ENCODE data around the gene PTPN1.

PTPN1 gene

DNA sequence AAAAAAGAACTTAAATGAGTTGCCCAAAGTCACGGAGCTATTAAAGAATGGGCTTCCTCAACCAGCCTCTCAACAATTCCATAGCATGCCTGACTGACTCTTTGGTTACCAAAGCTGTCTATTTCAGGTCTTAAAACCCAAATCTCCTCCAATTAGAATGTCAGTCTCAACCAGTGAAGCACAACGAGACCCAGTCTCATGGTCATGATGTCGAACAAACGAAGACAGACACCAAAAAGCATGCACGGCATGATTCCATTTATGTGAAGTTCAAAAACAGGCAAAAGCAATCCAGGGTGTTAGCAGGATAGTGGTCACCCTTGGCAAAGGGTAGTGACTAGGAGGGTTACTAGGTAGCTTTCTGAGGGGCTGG is 16.3 kb upstream of the PTPN1 start:
- no peak overlapping the region for H3K4me3 ChIP-seq (replicated peaks; ENCODE audit: low read depth, low read length)
- TF ChIP-seq, protein P1, sequence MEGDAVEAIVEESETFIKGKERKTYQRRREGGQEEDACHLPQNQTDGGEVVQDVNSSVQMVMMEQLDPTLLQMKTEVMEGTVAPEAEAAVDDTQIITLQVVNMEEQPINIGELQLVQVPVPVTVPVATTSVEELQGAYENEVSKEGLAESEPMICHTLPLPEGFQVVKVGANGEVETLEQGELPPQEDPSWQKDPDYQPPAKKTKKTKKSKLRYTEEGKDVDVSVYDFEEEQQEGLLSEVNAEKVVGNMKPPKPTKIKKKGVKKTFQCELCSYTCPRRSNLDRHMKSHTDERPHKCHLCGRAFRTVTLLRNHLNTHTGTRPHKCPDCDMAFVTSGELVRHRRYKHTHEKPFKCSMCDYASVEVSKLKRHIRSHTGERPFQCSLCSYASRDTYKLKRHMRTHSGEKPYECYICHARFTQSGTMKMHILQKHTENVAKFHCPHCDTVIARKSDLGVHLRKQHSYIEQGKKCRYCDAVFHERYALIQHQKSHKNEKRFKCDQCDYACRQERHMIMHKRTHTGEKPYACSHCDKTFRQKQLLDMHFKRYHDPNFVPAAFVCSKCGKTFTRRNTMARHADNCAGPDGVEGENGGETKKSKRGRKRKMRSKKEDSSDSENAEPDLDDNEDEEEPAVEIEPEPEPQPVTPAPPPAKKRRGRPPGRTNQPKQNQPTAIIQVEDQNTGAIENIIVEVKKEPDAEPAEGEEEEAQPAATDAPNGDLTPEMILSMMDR (IDR thresholded peaks at IDR 0.05; ENCODE audit: low read length, missing control alignments) = no peak

DNA sequence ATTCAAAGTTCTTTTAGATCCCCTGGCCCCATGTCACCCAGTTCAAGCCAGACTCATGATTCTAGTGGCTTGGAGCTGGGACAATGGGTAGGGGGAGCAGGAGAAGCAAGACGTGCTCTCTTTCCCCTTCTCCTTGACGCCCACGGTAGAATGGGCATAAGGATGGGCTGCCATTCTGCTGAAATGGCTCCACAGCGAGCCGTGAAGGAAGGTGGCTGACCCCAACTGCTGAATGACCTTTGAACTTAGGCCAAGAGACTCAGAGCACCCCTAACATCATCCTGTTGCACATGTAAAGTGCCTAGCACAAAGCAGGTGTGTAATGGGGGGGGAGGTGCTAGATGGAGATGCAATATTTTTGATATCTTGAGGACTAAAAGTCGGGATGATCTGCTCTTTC is 15.8 kb upstream of the PTPN1 start:
- H3K4me3 ChIP-seq (replicated peaks; ENCODE audit: low read depth, low read length) = no peak overlapping the region
- no peak for DNase-seq (ENCODE audit: low read depth)
- TF ChIP-seq, protein P1 (IDR thresholded peaks at IDR 0.05; ENCODE audit: low read length, missing control alignments) = no peak

More for the DNA sequence above, 16.3 kb upstream of the PTPN1 start:
- no peak for DNase-seq (ENCODE audit: low read depth)

DNA sequence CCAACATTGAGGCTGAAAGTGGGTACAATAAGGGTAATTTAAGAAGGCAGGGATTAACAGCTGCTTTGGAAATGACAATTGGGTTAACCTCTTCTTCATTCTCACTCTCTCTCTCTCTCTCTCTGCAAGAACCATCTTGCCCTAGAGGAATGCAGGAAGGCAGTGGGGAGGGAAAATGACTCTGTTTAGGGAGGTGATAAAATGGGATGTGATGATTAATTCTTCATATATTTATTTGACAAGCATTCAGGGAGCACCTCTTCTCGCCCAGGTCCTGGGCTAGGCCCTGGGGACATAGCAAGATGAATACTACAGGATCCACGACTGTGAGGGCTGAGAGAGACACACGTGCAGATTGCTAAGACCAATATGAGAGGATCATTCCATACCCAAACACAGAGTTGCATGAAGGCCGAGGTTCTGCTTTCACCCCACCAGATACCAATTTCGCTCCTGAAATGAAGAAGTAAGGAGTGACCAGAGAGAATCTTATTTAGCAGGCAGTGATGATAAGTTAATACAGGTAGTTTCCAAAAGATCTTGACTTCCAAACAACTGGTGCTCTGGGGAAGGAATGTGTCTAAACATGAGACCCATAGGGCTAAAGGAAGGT is 13.3 kb upstream of the PTPN1 start:
- TF ChIP-seq, protein P1 (IDR thresholded peaks at IDR 0.05; ENCODE audit: low read length, missing control alignments) = no peak
- DNase-seq (ENCODE audit: low read depth) = no peak
- no peak overlapping the region for H3K4me3 ChIP-seq (replicated peaks; ENCODE audit: low read depth, low read length)

DNA sequence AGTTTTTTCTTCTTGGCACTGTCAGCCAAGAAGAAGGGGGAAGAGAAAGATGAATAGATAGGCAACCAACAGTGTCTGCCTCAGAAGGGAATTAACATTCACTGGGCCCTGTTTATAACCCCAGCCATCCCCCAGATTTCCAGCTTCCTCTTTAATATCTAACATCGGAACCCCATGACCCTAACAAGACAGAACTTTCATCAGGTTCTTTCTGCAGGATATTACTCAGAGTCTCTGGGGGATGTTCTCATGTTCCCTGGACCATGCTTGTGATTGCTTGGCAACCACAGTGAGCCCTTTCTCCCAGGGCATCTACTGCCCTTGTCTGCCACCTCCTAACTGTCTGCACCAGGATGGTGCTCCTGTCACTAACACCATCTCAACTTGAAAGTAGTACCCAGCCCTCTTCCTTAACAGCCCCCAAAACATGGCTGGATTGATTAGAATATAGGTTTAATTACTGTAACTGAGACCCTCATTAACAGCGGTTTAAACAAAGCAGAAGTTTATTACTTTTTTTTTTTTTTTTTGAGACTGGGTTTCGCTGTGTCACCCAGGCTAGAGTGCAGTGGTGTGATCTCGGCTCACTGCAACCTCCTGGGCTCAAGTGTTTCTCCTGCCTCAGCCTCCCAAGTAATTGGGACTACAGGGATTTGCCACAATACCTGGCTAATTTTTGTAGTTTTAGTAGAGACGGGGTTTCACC is 12.0 kb upstream of the PTPN1 start:
- DNase-seq (ENCODE audit: low read depth) = peak; percentile 81
- no peak overlapping the region for H3K4me3 ChIP-seq (replicated peaks; ENCODE audit: low read depth, low read length)
- TF ChIP-seq, protein P1 (IDR thresholded peaks at IDR 0.05; ENCODE audit: low read length, missing control alignments) = no peak

DNA sequence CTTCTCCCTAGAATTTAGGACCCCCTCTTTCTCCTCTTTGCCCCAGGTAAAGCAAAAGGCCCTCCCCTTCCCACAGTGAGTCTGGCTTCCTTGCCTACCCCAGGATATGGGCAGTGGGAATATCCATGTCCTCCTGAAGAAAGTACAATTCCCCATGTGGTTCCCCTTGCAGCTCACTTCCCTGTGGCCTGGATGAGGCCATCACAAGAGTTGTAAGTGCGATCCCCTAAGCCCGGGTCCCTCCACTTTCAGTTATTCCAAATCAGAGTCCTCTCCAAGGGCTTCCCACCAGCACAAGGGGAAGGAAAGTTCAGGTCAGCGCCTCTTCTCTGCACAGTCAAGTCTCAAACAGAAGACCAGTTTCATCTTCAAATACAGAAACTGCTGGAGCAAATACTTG is 10.2 kb upstream of the PTPN1 start:
- TF ChIP-seq, protein P1 (IDR thresholded peaks at IDR 0.05; ENCODE audit: low read length, missing control alignments) = no peak
- no peak for DNase-seq (ENCODE audit: low read depth)
- no peak overlapping the region for H3K4me3 ChIP-seq (replicated peaks; ENCODE audit: low read depth, low read length)

DNA sequence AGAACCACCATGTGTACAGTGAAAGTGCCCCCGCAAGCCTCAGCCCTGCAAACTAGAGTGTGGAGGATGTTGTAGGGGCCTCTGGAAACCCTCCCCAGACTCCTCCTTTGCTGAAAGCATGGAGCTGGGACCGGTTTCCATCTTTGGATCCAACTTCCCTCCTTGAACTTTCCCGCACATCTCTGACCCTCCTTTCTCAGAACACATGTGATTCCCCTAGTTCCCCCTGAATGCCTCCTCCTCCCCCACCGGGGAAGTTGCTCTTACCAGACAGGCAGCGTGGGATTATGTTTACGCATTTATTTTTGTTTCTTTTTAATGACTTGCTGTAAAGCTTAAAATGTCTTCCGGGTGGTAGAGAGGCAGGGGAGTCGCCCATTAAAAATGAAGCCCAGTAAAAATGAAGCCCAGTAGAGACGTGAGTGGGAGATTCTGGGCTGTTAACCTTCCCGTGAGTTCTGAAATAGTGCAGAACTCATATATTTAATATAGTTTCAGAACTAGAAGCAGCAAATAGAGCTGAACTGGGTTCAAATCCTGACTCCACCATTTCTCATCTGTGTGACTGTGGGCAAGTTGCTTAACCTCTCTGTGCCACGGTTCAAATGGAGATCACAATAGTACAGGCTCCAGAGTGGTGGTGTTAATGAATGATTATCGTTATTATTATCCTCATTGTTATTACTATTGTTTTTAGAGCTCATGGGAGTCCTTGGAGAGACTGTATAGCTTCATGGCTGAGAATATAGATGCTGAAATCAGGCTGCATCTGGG is 8.0 kb upstream of the PTPN1 start:
- TF ChIP-seq, protein P1 (IDR thresholded peaks at IDR 0.05; ENCODE audit: low read length, missing control alignments) = no peak
- H3K4me3 ChIP-seq (replicated peaks; ENCODE audit: low read depth, low read length) = no peak overlapping the region
- DNase-seq (ENCODE audit: low read depth) = no peak

Data from fibroblast of pulmonary artery (primary cell).